HCT116 (cell line): ENCODE measurements around the gene ELF2.

Experiments used
- CTCF ChIP-seq, 3 experiments: fragments of 200-600 bp in 1 of 3; sonication (generic) in 1 of 3; IDR thresholded peaks in 2 of 3; conservative IDR thresholded peaks in 1 of 3; 2 replicates each; pipeline ENCODE4 v1.5.1; 2012 to 2017; ENCODE audit warnings: low read depth in 2 of 3, low read length in 2 of 3, antibody characterized with exemption in 1 of 3, borderline replicate concordance in 1 of 3, control low read depth in 1 of 3, mild to moderate bottlenecking in 1 of 3, mixed read lengths in 1 of 3, mixed run types in 1 of 3, moderate library complexity in 1 of 3; ENCODE audit not compliant: insufficient read depth in 1 of 3
- EZH2phosphoT487 ChIP-seq: fragments of 200-600 bp; IDR thresholded peaks from 2 replicates; pipeline ENCODE4 v1.6.1; 2018; ENCODE audit warnings: antibody characterized with exemption, borderline replicate concordance
- POLR2A ChIP-seq: IDR thresholded peaks from 2 replicates; pipeline ENCODE4 v1.7.0; 2011; ENCODE audit warnings: borderline replicate concordance; ENCODE audit not compliant: insufficient read depth, insufficient read length; ENCODE audit errors: extremely low read depth
- TF ChIP-seq, protein P1 (sequence below): IDR thresholded peaks from 2 replicates; pipeline ENCODE4 v1.6.1; 2012; ENCODE audit warnings: low read depth

GRCh38 chr4:139053909-139054308 lies 123.1 kb downstream of the ELF2 start:
- TF ChIP-seq CTCF (IDR thresholded peaks at IDR 0.05 in 2 of 3, conservative IDR thresholded peaks at IDR 0.05 in 1 of 3; ENCODE audit: borderline replicate concordance in 1 of 3, insufficient read depth in 1 of 3, low read depth in 2 of 3, low read length in 2 of 3) (no peak), EZH2phosphoT487 (no peak), POLR2A (no peak)
- TF ChIP-seq, protein P1, sequence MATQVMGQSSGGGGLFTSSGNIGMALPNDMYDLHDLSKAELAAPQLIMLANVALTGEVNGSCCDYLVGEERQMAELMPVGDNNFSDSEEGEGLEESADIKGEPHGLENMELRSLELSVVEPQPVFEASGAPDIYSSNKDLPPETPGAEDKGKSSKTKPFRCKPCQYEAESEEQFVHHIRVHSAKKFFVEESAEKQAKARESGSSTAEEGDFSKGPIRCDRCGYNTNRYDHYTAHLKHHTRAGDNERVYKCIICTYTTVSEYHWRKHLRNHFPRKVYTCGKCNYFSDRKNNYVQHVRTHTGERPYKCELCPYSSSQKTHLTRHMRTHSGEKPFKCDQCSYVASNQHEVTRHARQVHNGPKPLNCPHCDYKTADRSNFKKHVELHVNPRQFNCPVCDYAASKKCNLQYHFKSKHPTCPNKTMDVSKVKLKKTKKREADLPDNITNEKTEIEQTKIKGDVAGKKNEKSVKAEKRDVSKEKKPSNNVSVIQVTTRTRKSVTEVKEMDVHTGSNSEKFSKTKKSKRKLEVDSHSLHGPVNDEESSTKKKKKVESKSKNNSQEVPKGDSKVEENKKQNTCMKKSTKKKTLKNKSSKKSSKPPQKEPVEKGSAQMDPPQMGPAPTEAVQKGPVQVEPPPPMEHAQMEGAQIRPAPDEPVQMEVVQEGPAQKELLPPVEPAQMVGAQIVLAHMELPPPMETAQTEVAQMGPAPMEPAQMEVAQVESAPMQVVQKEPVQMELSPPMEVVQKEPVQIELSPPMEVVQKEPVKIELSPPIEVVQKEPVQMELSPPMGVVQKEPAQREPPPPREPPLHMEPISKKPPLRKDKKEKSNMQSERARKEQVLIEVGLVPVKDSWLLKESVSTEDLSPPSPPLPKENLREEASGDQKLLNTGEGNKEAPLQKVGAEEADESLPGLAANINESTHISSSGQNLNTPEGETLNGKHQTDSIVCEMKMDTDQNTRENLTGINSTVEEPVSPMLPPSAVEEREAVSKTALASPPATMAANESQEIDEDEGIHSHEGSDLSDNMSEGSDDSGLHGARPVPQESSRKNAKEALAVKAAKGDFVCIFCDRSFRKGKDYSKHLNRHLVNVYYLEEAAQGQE = no peak
